CD4-positive, alpha-beta T cell treated with Interleukin-1 beta for 1 hour (primary cell): ENCODE data around the gene ZNF488.

Source experiments
- DNase-seq, 2 donors: peaks; one replicate each; pipeline ENCODE4 v3.0.0-alpha.2; 2020 to 2022

ZNF488 gene

DNA sequence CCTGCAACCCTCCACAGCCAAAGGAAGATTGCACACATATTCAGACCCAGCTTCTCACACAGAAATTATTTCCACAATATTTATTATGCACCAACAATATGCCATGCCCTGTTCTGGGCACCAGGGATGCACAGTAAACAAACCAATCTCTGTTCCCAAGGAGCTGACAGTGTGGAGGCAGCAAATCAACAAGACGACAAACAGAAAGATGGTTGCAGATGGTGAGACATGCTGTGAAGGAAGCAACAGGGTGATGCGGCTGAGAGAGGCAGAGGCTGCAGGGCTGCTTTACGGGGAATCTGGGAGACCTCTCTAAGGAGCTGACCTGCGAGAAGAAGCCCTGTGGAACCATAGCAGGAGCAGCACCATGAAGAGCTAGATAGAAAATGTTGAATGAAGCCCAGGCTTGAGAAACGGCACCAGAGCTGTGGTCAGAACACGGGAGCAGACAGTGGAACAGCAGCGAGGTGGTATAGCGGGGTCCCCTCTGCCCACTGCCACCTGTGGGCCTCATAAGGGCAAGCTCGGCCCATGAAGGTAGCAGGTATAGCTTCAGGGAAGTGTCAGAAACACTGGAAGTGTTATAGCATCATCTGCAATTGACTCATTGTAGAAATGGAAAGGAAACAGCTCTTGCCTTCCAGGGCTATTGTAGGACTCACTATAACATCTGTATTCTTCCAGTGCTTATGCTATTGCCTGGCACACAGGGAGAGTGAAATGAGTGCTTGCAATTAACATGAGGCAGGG is 18.5 kb downstream of the ZNF488 start:
- DNase-seq = no peak

DNA sequence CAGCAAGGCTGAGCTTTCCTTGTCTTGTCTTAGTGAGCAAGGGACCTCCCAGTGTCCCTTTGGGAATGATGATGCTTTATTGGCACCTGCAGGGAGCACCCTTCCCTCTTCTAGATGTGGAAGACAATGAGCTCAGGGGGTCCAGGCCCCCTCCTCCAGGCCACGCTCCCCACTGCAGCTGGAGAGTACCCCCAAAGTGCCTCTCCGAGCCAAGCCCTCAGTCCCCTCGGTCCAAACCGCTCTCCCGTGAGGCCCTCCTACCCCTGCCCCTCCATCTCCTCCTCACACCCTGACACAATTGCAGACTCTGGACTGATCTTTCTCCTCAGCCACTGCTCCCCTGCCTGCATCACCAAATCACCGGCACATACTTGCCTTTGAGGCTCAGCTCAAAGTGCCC is 19.2 kb downstream of the ZNF488 start:
- DNase-seq = no peak

DNA sequence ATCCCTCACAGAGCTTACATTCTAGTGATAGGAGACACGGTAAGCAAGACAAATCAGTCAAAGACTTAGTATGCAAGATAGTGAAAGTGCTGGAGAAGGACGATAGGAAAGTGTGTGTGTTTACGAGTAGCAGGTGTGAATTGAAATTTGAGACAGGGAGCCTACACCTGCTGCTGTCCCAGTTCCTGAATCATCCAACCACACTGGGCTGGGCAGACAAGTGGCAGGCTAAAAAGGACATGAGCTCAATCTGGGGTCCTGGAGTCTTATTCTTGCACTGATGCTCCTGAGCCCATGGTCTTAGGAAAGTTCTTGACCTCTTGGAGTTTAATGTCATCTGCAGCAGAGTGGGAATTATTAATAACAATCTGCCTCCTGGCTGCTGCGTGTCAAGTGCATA is 19.7 kb downstream of the ZNF488 start:
- DNase-seq = no peak

DNA sequence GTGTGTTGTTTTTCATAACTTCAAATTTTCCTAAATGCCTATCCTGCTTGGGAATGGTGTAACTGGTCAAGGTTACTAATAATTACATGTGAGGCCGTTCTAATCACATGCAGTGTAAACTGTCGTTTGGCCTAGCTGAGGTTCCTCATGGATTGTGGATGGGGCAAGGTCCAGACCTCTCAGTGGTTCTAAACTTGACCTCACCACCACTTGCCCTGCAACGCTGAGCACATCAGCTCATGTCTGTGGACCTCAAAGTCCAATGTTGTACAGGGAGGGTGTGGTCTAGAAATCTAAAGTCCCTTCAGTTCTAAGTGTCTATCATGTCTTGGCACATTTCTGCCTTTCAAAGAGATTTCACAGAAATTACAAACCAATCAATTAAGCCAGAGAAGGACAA is 20.3 kb downstream of the ZNF488 start:
- no peak for DNase-seq

DNA sequence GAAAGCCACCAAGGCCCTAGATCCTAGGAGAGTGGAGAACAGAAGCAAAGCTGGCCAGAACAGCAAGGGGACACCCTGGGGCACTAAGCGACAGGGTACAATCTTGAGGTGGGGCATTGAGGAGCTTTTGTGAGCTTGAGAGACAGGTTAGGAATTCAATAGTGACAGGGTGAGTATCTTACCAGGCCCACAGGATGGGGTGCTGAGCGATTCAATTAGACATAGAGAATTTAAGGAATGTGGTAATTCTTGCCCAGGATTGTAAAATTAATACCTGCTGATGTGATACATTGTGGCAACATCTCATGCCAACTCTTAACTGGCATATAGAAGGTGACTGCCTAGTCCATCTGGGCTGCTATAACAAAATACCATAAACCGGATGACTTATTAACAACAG is 21.9 kb downstream of the ZNF488 start:
- no peak for DNase-seq

DNA sequence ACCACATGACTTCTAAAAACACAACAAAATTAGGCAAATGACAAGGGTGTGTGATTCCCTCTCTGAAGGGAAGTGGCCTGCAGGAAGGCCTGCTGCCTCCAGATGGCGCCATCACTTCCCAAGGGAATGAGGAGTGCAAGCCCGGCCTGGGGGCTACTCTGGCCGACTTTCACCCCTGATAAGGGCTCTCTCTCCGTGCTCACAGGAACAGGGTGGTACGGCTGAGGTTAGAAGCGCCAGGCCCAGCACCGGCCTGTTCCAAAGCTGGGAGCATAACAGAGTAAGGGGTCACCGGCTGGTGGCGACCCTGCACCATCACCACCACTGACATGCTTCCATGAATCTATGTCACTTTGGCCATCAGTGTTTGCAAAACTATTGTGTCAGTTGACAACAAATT is 22.8 kb downstream of the ZNF488 start:
- DNase-seq = peak in 1 of 2 donors; percentile 10

DNA sequence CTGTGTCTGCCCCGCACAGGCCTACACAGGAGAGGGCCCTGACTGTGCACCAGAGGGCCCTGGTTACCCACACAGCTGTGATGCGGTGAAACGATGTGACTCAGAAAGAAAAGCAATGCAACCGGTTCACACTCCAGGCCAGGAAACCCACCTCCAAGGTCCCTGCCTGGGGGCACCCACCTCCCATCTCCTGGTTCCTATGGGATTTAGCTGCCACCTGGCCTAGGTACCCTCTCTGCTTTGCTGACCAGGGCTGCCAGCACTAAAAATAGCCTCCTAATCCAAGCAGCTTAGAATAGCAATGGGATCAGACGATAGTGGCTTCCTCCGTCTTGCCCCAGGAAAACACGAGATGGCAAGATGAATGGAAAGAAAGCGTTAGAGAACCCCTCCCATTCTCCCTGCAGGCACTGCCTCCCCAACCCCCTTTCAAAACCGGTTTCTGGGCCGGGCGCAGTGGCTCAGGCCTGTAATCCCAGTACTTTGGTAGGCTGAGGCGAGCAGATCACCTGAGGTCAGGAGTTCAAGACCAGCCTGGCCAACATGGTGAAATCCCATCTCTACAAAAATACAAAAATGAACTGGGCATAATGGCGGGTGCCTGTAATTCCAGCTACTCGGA is 23.6 kb downstream of the ZNF488 start:
- no peak for DNase-seq

DNA sequence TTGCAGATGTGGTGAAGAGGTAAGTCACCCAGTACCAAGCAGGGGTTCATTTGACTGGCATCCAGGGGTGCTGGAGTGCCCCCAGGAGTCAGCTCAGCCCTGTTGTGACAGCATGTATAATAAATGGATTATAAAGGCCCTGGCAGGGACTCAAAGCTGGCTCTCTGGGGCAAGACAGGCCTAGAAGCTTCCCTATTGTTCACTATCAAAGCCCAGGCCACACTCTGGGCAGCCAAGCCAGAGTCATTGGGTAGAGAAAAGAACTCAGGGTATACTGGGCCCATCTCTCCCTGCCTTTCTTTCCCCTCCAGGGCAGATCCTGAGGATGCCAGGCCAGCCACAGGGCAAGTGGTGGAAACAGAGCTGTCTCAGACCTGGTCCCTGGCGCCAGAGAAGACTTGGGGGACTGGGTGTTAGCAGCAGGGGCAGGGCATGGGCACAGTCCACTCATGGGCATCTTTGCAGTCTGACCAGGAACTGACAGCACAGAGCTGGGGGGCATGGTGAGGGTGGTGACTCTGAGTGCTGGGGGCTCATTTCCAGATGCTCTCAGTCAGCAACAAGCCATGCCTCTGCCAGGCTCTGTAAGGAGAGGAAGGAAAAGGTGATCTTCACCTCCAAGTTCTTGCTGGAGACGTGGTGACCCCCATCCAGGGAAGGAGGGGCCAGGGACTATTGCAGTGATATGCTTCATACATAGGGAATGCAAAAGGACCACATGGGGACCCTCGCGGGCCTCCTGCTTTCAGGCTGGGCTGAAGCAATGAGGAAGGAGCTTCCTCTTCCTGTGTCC is 24.3 kb downstream of the ZNF488 start:
- no peak for DNase-seq

DNA sequence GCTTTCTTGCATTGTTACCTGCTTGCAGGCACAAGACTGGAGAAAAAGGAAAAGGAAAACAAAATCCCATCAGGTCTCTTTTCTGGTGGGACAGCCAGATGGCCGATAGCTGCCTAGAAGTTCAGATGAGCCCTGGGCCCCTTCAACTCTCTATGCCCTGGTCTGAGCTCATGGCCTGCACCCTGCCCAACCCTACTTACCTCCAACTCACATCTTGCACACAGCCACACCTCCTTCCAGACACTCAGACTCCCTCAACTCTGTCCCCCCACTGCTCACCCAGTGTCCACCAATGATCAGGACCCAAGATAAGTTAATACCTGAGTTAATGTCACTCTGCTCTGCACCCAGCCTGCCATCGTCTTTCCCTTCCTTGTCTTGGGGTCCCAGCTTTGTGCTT is 25.0 kb downstream of the ZNF488 start:
- DNase-seq = no peak

DNA sequence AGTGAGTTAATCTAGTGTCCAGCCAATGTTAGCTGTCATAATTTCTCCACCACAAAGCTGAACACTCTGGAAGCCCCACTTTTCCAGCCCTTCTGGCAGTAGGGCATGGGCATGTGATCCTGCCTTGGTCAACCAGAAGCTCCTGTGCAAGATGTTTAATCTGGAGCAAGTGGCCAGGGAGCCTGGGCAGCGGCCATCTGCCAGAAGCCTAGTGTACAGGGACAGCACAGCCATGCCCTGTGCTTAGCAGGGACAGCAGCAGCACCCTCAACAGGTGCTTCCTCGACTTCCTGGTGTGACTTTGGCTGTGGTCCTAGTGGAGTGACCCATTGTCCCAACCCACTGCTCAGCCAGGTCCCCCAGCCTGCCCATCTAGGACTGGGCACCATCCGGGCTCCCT is 25.6 kb downstream of the ZNF488 start:
- no peak for DNase-seq

DNA sequence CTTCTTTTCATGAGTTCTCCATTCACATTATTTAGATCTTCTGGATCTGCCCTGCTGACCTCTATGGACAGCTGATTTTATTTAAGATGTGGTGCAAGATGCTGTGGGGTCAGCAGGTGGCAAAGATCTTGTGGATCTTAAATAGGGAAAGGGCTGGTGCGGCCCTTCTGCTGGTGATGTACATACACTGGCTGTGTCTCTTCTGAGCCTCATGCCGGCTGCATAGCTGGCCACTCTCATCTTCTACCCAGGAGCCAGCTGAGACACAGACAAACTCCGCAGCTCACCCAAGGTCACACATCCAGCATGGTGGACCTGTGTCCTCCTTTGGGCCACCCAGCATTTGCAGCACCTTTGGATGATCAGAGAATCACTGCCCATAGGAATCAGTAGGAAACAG is 26.2 kb downstream of the ZNF488 start:
- no peak for DNase-seq

DNA sequence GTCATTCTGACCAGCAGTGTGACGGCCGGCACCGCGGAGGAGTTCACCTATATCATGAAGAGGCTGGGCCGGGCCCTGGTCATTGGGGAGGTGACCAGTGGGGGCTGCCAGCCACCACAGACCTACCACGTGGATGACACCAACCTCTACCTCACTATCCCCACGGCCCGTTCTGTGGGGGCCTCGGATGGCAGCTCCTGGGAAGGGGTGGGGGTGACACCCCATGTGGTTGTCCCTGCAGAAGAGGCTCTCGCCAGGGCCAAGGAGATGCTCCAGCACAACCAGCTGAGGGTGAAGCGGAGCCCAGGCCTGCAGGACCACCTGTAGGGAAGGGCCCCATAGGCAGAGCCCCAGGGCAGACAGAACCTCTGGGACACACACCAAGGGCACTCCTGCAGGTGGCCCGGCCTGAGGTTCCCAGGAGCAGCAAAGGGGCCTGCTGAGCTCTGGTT is 26.9 kb downstream of the ZNF488 start:
- no peak for DNase-seq

DNA sequence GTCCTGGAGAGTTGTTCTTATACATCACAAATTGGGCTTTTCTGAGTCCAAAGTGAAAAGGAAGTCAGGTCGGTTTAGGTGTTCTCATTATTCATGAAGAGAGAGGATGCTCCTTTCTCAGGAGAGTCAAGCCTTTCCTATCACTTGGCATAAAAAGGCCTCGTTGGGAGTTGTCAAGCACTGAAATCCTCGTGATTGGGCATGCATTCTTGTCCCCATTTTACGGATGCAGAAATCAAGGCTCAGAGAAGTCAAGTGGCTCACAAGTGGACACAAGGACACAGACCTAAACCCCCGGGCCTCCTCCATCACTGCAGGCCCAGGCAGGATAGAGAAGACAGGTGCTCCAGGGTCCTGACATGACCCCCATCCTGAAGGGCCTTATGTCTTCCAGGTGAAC is 27.4 kb downstream of the ZNF488 start:
- DNase-seq = no peak

DNA sequence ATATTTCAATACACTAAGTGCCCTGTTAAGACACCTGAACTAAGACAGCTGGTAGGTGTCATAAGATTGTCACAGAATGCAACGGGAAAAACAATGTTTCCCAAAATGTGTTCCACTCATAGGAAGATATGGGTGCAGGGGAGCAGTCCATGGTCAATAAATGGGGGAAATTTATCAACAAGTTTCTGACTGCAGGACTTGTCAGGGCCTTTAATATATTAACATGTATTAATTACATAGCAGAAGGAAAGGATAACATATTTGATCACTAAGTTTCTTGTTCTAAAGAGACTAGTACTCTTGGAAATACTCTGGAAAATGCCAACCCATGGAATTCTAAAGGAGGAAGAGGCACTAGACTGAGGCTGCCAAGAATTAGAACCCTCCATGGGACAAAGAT is 29.2 kb downstream of the ZNF488 start:
- DNase-seq = no peak

DNA sequence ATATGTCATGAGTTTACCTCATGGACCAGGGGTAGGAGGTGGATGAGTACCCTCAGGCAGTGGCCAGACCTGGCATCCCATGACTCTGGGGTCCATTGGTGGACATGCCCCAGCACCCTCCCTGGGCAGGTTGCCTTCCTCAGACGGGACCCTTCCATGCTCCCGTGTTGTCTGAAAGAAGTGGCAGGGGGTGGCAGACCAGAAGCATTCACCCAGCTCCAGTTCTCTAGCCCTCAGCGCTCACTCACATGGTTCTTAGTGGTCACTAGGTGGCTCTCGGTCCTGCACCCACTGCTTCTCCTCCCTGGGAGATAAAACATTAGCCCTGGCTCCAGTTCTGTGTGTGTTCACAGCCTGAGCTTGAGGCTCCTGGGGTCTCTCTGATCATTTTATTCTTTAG is 29.9 kb downstream of the ZNF488 start:
- DNase-seq = no peak

DNA sequence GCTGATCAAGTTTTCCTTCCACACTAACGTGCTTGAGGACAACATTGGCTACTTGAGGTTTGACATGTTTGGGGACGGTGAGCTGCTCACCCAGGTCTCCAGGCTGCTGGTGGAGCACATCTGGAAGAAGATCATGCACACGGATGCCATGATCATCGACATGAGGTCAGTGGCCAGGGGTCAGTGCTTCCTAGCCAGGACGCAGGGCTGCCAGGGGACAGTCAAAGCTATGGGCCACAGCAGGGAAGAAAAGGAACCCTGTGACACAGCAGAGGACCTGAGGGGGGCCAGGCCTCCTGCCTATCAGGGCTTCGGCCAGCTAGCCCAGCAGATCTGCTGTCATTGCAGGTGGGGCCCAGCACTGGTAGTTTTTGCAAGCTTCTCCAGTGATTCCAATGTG is 30.7 kb downstream of the ZNF488 start:
- DNase-seq = no peak

DNA sequence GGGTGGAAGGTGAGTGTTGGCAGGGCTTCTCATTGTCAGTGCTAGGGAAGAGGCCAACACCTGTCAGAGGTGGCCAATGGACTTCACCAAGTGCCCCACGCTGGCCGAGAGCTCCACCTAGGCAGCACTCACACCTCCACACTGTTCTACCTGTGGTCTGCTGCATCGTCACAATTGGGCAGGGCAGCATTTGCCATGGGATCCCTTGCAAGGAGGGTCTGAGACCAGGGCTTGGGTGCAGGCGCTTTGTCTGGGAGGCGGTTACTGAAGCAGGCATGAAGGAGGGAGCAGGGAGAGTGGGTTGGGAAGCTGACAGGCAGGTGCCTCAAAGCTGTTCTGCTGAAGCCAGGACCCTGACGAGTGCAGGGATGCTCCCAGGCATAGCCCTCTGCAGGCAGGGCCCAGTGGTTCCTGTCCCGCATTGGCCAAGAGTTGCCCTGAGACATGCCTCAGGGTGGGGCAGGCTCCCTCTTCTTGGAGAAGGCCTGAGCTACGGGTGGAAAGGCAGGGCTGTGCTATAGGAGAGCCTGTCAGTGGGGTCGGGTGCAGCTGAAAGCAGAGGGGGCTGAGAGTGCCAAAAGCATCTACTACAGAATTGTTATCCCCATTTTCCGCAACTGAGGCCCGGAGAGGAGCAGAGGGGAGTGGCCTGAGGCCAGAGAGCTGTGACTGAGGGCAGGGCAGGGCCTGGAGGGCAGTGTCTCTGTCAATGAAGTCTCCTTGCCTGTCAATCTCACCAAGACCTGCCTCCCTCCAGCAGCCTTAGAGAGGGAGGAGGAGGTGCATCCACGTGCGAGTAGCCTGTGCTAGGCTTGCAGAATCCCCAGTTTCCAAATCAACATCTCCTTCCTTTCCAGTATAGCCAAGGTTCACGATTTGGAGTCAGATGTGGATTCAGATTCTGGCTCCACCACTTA is 31.9 kb downstream of the ZNF488 start:
- no peak for DNase-seq

DNA sequence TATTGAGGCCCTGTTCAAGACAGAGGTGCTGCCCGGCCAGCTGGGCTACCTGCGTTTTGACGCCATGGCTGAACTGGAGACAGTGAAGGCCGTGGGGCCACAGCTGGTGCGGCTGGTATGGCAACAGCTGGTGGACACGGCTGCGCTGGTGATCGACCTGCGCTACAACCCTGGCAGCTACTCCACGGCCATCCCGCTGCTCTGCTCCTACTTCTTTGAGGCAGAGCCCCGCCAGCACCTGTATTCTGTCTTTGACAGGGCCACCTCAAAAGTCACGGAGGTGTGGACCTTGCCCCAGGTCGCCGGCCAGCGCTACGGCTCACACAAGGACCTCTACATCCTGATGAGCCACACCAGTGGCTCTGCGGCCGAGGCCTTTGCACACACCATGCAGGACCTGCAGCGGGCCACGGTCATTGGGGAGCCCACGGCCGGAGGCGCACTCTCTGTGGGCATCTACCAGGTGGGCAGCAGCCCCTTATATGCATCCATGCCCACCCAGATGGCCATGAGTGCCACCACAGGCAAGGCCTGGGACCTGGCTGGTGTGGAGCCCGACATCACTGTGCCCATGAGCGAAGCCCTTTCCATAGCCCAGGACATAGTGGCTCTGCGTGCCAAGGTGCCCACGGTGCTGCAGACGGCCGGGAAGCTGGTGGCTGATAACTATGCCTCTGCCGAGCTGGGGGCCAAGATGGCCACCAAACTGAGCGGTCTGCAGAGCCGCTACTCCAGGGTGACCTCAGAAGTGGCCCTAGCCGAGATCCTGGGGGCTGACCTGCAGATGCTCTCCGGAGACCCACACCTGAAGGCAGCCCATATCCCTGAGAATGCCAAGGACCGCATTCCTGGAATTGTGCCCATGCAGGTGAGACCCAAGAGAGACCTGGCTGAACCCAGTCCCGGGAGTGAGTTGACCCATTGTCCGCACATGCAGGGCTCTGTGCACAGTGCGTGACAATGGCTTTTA is 33.1 kb downstream of the ZNF488 start:
- DNase-seq = no peak

DNA sequence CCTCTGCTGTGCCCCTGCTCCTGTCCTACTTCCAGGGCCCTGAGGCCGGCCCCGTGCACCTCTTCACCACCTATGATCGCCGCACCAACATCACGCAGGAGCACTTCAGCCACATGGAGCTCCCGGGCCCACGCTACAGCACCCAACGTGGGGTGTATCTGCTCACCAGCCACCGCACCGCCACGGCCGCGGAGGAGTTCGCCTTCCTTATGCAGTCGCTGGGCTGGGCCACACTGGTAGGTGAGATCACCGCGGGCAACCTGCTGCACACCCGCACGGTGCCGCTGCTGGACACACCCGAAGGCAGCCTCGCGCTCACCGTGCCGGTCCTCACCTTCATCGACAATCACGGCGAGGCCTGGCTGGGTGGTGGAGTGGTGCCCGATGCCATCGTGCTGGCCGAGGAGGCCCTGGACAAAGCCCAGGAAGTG is 34.1 kb downstream of the ZNF488 start:
- no peak for DNase-seq

DNA sequence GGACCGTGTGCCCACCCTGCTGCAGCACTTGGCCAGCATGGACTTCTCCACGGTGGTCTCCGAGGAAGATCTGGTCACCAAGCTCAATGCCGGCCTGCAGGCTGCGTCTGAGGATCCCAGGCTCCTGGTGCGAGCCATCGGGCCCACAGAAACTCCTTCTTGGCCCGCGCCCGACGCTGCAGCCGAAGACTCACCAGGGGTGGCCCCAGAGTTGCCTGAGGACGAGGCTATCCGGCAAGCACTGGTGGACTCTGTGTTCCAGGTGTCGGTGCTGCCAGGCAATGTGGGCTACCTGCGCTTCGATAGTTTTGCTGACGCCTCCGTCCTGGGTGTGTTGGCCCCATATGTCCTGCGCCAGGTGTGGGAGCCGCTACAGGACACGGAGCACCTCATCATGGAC is 34.6 kb downstream of the ZNF488 start:
- no peak for DNase-seq

DNA sequence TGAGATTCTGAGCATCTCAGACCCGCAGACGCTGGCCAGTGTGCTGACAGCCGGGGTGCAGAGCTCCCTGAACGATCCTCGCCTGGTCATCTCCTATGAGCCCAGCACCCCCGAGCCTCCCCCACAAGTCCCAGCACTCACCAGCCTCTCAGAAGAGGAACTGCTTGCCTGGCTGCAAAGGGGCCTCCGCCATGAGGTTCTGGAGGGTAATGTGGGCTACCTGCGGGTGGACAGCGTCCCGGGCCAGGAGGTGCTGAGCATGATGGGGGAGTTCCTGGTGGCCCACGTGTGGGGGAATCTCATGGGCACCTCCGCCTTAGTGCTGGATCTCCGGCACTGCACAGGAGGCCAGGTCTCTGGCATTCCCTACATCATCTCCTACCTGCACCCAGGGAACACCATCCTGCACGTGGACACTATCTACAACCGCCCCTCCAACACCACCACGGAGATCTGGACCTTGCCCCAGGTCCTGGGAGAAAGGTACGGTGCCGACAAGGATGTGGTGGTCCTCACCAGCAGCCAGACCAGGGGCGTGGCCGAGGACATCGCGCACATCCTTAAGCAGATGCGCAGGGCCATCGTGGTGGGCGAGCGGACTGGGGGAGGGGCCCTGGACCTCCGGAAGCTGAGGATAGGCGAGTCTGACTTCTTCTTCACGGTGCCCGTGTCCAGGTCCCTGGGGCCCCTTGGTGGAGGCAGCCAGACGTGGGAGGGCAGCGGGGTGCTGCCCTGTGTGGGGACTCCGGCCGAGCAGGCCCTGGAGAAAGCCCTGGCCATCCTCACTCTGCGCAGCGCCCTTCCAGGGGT is 35.2 kb downstream of the ZNF488 start:
- DNase-seq = no peak
